HCT116 (cell line): ENCODE data around the gene HIBADH. TPM values are rescaled to one million over a fixed set of nuclear protein-coding genes. Genes with fewer than 3 reads are reported as not detected.

ENCODE experiments used
- ATAC-seq: fragments of 200-7000 bp; cut with Tn5 transposase; 2 replicates; pipeline ENCODE4 v1.9.1; 2020; ENCODE audit warnings: mild to moderate bottlenecking, moderate library complexity
- BruUV-seq: library from RNA; stranded (reverse); fragments of 400-500 nt; replicated peaks from 2 replicates; lab custom pipeline; 2021; lab: Mats Ljungman, UMichigan
- CTCF ChIA-PET: fragments of 300-600 bp; sonication (Branson Sonifier 250); formaldehyde crosslinking; loops from one replicate; lab custom pipeline; 2021; ENCODE audit warnings: antibody characterized with exemption; lab: Charles Lee
- POLR2A ChIA-PET: fragments of 300-600, 350-600 bp; sonication (Branson Sonifier 250); formaldehyde crosslinking; loops from one replicate; lab custom pipeline; 2021; ENCODE audit warnings: antibody characterized with exemption; lab: Charles Lee
- RAD21 ChIA-PET, 2 experiments: fragments of 300-600 bp; sonication (Branson Sonifier 250); formaldehyde crosslinking; loops; one replicate each; lab custom pipeline; 2023; ENCODE audit warnings: low total read pairs in 2 of 2; ENCODE audit not compliant: uncharacterized antibody in 2 of 2, unreplicated experiment in 2 of 2, low non-redundant PET in 1 of 2; lab: Charles Lee
- DNase-seq: peaks from one replicate; pipeline ENCODE4 v3.0.0-alpha.2; 2010; ENCODE audit warnings: low read depth, low spot score
- H2AFZ ChIP-seq: fragments of 200-600 bp; shearing (Covaris generic), sonication (generic); 2 replicates; pipeline ENCODE4 v1.6.1; 2017; ENCODE audit warnings: low read depth, mixed run types, mixed read lengths, antibody characterized with exemption, low read length; ENCODE audit not compliant: poor library complexity, severe bottlenecking
- H3K27ac ChIP-seq: 2 replicates; pipeline ENCODE4 v1.5.1; 2012; ENCODE audit warnings: low read depth, low read length
- H3K27me3 ChIP-seq: fragments of 200-600 bp; sonication (generic); 2 replicates; pipeline ENCODE4 v1.6.1; 2016; ENCODE audit warnings: mixed run types, low read length, mixed read lengths; ENCODE audit not compliant: insufficient read depth
- H3K36me3 ChIP-seq, 2 experiments: fragments of 200-500 bp in 1 of 2; fragments of 200-600 bp in 1 of 2; sonication (Bioruptor generic) in 1 of 2; sonication (generic) in 1 of 2; 2 replicates each; pipeline versions ENCODE4 v1.5.1 to v1.6.1; 2014 to 2016; ENCODE audit warnings: low read length in 2 of 2, inconsistent platforms in 1 of 2, mixed read lengths in 1 of 2, mixed run types in 1 of 2; ENCODE audit not compliant: insufficient read depth in 2 of 2, control insufficient read depth in 1 of 2
- H3K4me1 ChIP-seq, 2 experiments: fragments of 200-600 bp in 1 of 2; sonication (generic) in 1 of 2; 2 replicates each; pipeline versions ENCODE4 v1.5.1 to v1.6.1; 2012 to 2017; ENCODE audit warnings: low read length in 2 of 2, inconsistent platforms in 1 of 2, mild to moderate bottlenecking in 1 of 2, mixed read lengths in 1 of 2, mixed run types in 1 of 2, moderate library complexity in 1 of 2; ENCODE audit not compliant: insufficient read depth in 2 of 2, control insufficient read depth in 1 of 2
- H3K4me2 ChIP-seq: fragments of 200-600 bp; sonication (generic); 2 replicates; pipeline ENCODE4 v1.6.1; 2017; ENCODE audit warnings: mixed run types, low read length, mixed read lengths
- H3K4me3 ChIP-seq, 2 experiments: fragments of 200-600 bp in 1 of 2; sonication (generic) in 1 of 2; replicated peaks in 1 of 2; 2 replicates each; pipeline ENCODE4 v1.5.1; 2011 to 2016; ENCODE audit warnings: low read length in 2 of 2, control low read depth in 1 of 2, low read depth in 1 of 2, mild to moderate bottlenecking in 1 of 2, mixed read lengths in 1 of 2, mixed run types in 1 of 2
- H3K79me2 ChIP-seq: fragments of 200-600 bp; sonication (generic); 2 replicates; pipeline ENCODE4 v1.6.1; 2017; ENCODE audit warnings: mild to moderate bottlenecking, mixed run types, low read length, moderate library complexity, mixed read lengths; ENCODE audit not compliant: insufficient read depth
- H3K9ac ChIP-seq: fragments of 200-600 bp; sonication (generic); 2 replicates; pipeline ENCODE4 v1.6.1; 2016; ENCODE audit warnings: low read length, mixed read lengths
- H3K9me2 ChIP-seq: fragments of 200-600 bp; sonication (generic), shearing (Covaris generic); 2 replicates; pipeline ENCODE4 v1.6.1; 2017; ENCODE audit warnings: mixed run types, mild to moderate bottlenecking, moderate library complexity; ENCODE audit not compliant: insufficient read depth
- H3K9me3 ChIP-seq, 2 experiments: fragments of 200-500 bp in 1 of 2; fragments of 200-600 bp in 1 of 2; sonication (Bioruptor generic) in 1 of 2; sonication (generic) in 1 of 2; 2 replicates each; pipeline ENCODE4 v1.6.1; 2014 to 2017; ENCODE audit warnings: low read length in 2 of 2, mixed read lengths in 2 of 2, inconsistent platforms in 1 of 2, low read depth in 1 of 2, mild to moderate bottlenecking in 1 of 2, mixed run types in 1 of 2, moderate library complexity in 1 of 2; ENCODE audit not compliant: control insufficient read depth in 1 of 2, insufficient read depth in 1 of 2
- H4K20me1 ChIP-seq: fragments of 200-600 bp; sonication (generic), shearing (Covaris generic); 2 replicates; pipeline ENCODE4 v1.6.1; 2017; ENCODE audit warnings: mixed run types, mild to moderate bottlenecking, moderate library complexity; ENCODE audit not compliant: insufficient read depth
- ATF3 ChIP-seq: IDR thresholded peaks from 2 replicates; pipeline ENCODE4 v1.6.1; 2012
- CBX3 ChIP-seq: IDR thresholded peaks from 2 replicates; pipeline ENCODE4 v1.6.1; 2012; ENCODE audit warnings: low read depth
- CEBPB ChIP-seq: IDR thresholded peaks from 2 replicates; pipeline ENCODE4 v1.6.1; 2012; ENCODE audit warnings: low read depth
- FOSL1 ChIP-seq: IDR thresholded peaks from 2 replicates; pipeline ENCODE4 v1.6.1; 2012; ENCODE audit warnings: low read depth
- MAX ChIP-seq: IDR thresholded peaks from 2 replicates; pipeline ENCODE4 v1.6.1; 2012
- REST ChIP-seq: IDR thresholded peaks from 2 replicates; pipeline ENCODE4 v1.6.1; 2012; ENCODE audit warnings: low read depth
- SIN3A ChIP-seq: IDR thresholded peaks from 2 replicates; pipeline ENCODE4 v1.6.1; 2012; ENCODE audit warnings: low read depth
- SP1 ChIP-seq: IDR thresholded peaks from 2 replicates; pipeline ENCODE4 v1.6.1; 2012; ENCODE audit warnings: low read depth
- YY1 ChIP-seq: IDR thresholded peaks from 2 replicates; pipeline ENCODE4 v1.6.1; 2011; ENCODE audit warnings: low read length, low read depth, moderate library complexity, mild to moderate bottlenecking; ENCODE audit not compliant: insufficient replicate concordance; ENCODE audit errors: extremely low read depth
- ZBTB33 ChIP-seq: IDR thresholded peaks from 2 replicates; pipeline ENCODE4 v1.6.1; 2011; ENCODE audit warnings: mild to moderate bottlenecking, low read length, moderate library complexity; ENCODE audit not compliant: insufficient replicate concordance; ENCODE audit errors: extremely low read depth
- ZFX ChIP-seq: fragments of 450-650 bp; IDR thresholded peaks from 2 replicates; pipeline ENCODE4 v1.6.1; 2017
- intact Hi-C: fragments of 100-400 bp; cut with micrococcal nuclease; formaldehyde crosslinking; loops from 2 replicates; pipeline ENCODE4 v1.10.0; 2022
- total RNA-seq: library from RNA; stranded (reverse); gene quantifications from one replicate; pipeline ENCODE4 v1.2.1, GENCODE V29; 2021; ENCODE audit not compliant: unreplicated experiment

The HIBADH gene
- total RNA-seq, 1 experiment from 2014 or later, result 32.4 TPM

- CTCF ChIA-PET, result no interaction called here
- ATAC-seq, result no peak
- H3K9me3 ChIP-seq, result peaks cover 5 to 12% of the 10 kb centered on the region in 2 experiments; a peak in 3 of 4 replicates
- intact Hi-C loops, result no loop called here
- no peaks in the 10 kb centered on the region for H3K4me1 ChIP-seq
- no peaks in the 10 kb centered on the region for H4K20me1 ChIP-seq
- TF ChIP-seq REST, result no peak
- TF ChIP-seq SIN3A, result no peak
- TF ChIP-seq ZBTB33, result no peak
- TF ChIP-seq YY1, result no peak
- TF ChIP-seq FOSL1, result no peak
- no peak for TF ChIP-seq CBX3
- TF ChIP-seq ATF3, result no peak
- no peak for TF ChIP-seq ZFX
- no peak for TF ChIP-seq SP1
- TF ChIP-seq MAX, result no peak
- TF ChIP-seq CEBPB, result no peak
- TF ChIP-seq, all 23 proteins: peak for 0
- no peak for DNase-seq
- H3K27me3 ChIP-seq, result no peaks in the 10 kb centered on the region
- ChIA-PET RAD21 (no interaction called here), POLR2A (no interaction called here)
- 0 out of 2 replicates have a peak, but pooled peaks cover 5% of the 10 kb centered on the region for H3K79me2 ChIP-seq
- no peak overlapping the region for H2AFZ ChIP-seq
- no peak overlapping the region for H3K4me2 ChIP-seq
- no peaks in the 10 kb centered on the region; a peak in 1 of 4 replicates for H3K36me3 ChIP-seq
- H3K27ac ChIP-seq, result no peak overlapping the region
- no peaks in the 10 kb centered on the region for H3K9me2 ChIP-seq
- BruUV-seq, result no TSS peak
- H3K4me3 ChIP-seq, result no peak overlapping the region
- no peak overlapping the region for H3K9ac ChIP-seq
Observed at GRCh38 chr7:27617651-27618381, 44.9 kb downstream of the HIBADH start.
